Hematopoietic multipotent progenitor cell treated with erythropoietin and hydrocortisone succinate and interleukin-3 and kit ligand, for 4 days (in vitro differentiated cells): ENCODE data around the gene PGF.
"Not testable (repeated sequence)": the region's sequence is repeated elsewhere in the genome, so short reads cannot be mapped to it uniquely, and the experiment has no call there.

Source experiments
- DNase-seq: peaks from one replicate; pipeline ENCODE4 v3.0.0-alpha.2; 2015

Gene PGF

GRCh38 chr14:74955229-74956026, at the start of gene PGF:
Gene PGF, minus strand, starts transcription at chr14:74955597. Its CDS starts 355 bp downstream, at chr14:74955242.
- DNase-seq = peak; percentile 62

- peak; percentile 20 for DNase-seq
These were observed 48.0 kb upstream of the PGF start for GRCh38 chr14:75003250-75004027.

- peak; percentile 99 for DNase-seq
These were observed 47.2 kb upstream of the PGF start, which contains the start of gene EIF2B2 for GRCh38 chr14:75002392-75003249. Gene EIF2B2, plus strand, starts transcription at chr14:75002921. Its CDS starts 70 bp downstream, at chr14:75002991.

- no peak for DNase-seq
These were observed 46.5 kb upstream of the PGF start for GRCh38 chr14:75001899-75002298.

- DNase-seq = no peak
These were observed 45.9 kb upstream of the PGF start for GRCh38 chr14:75001261-75001660.

- not testable (repeated sequence) for DNase-seq
These were observed 40.4 kb upstream of the PGF start for GRCh38 chr14:74995781-74996180.

- not testable (repeated sequence) for DNase-seq
These were observed 38.8 kb upstream of the PGF start for GRCh38 chr14:74994182-74994581.

- DNase-seq = no peak
These were observed 33.6 kb upstream of the PGF start for GRCh38 chr14:74988993-74989392.

- DNase-seq = no peak
These were observed 32.7 kb upstream of the PGF start for GRCh38 chr14:74988131-74988530.

GRCh38 chr14:74985806-74986205, 30.4 kb upstream of the PGF start:
- no peak for DNase-seq

- DNase-seq = no peak
These were observed 29.6 kb upstream of the PGF start for GRCh38 chr14:74985028-74985310.

GRCh38 chr14:74984236-74985027, 29.0 kb upstream of the PGF start:
- no peak for DNase-seq

GRCh38 chr14:74983343-74983742, 27.9 kb upstream of the PGF start:
- no peak for DNase-seq

GRCh38 chr14:74982661-74983060, 27.3 kb upstream of the PGF start:
- DNase-seq = no peak

GRCh38 chr14:74981833-74982232, 26.4 kb upstream of the PGF start:
- DNase-seq = no peak

GRCh38 chr14:74981462-74981782, 26.0 kb upstream of the PGF start:
- DNase-seq = no peak

- DNase-seq = no peak
These were observed 25.5 kb upstream of the PGF start for GRCh38 chr14:74980731-74981461.

- no peak for DNase-seq
These were observed 25.0 kb upstream of the PGF start for GRCh38 chr14:74980398-74980730.

- DNase-seq = peak; percentile 28
These were observed 24.3 kb upstream of the PGF start for GRCh38 chr14:74979442-74980397.

- DNase-seq = no peak
These were observed 23.6 kb upstream of the PGF start for GRCh38 chr14:74979029-74979428.

- DNase-seq = no peak
These were observed 23.1 kb upstream of the PGF start for GRCh38 chr14:74978416-74978947.
